Measurements from ENCODE around the gene ARMC7.

The ARMC7 gene

GRCh38 chr17:75152922-75153779 lies 43.4 kb downstream of the ARMC7 start:
- H3K4me3 ChIP-seq (ENCODE audit: low read length, poor library complexity, severe bottlenecking) = peak overlapping the region; percentile 92
- H3K9me2 ChIP-seq (replicated peaks; ENCODE audit: low read depth, low read length) = no peaks in the 10 kb centered on the region
- H3F3A ChIP-seq (ENCODE audit: low read depth) = no peaks in the 10 kb centered on the region
- TF ChIP-seq EZH2phosphoT487 (IDR thresholded peaks at IDR 0.05; ENCODE audit: borderline replicate concordance) (no peak), CTCF (conservative IDR thresholded peaks at IDR 0.05; ENCODE audit: low read length) (no peak)
- H3K27me3 ChIP-seq (ENCODE audit: insufficient read depth, low read length, poor library complexity, severe bottlenecking) = no peaks in the 10 kb centered on the region
- H3K9me3 ChIP-seq (ENCODE audit: insufficient read depth, low read depth, low read length) = no peaks in the 10 kb centered on the region
- H4K20me1 ChIP-seq (ENCODE audit: insufficient read depth, low read length, poor library complexity, severe bottlenecking) = peaks cover 53% of the 10 kb centered on the region
- H2AFZ ChIP-seq (ENCODE audit: low read length) = no peak overlapping the region
- peaks cover 40% of the 10 kb centered on the region for H3K4me1 ChIP-seq (ENCODE audit: insufficient read depth, low read length, poor library complexity, severe bottlenecking)
- H3K4me2 ChIP-seq (ENCODE audit: low read depth, low read length, poor library complexity, severe bottlenecking) = peak overlapping the region; percentile 85
- peaks cover 9% of the 10 kb centered on the region; the same call in 1 of the 2 replicates for H3K36me3 ChIP-seq (ENCODE audit: insufficient read depth, low read length)
- H3K9ac ChIP-seq (ENCODE audit: low read depth, low read length, poor library complexity, severe bottlenecking) = peak overlapping the region; percentile 96
- H3K79me2 ChIP-seq (ENCODE audit: insufficient read depth, low read length) = peaks cover 61% of the 10 kb centered on the region

- H3K4me2 ChIP-seq (ENCODE audit: low read depth, low read length, poor library complexity, severe bottlenecking) = peak overlapping the region; percentile 85
- H3K9me3 ChIP-seq (ENCODE audit: insufficient read depth, low read depth, low read length) = no peaks in the 10 kb centered on the region
- peaks cover 47% of the 10 kb centered on the region for H4K20me1 ChIP-seq (ENCODE audit: insufficient read depth, low read length, poor library complexity, severe bottlenecking)
- no peaks in the 10 kb centered on the region for H3F3A ChIP-seq (ENCODE audit: low read depth)
- TF ChIP-seq CTCF (conservative IDR thresholded peaks at IDR 0.05; ENCODE audit: low read length) (no peak), EZH2phosphoT487 (IDR thresholded peaks at IDR 0.05; ENCODE audit: borderline replicate concordance) (no peak)
- peaks cover 2% of the 10 kb centered on the region; the same call in 1 of the 2 replicates for H3K36me3 ChIP-seq (ENCODE audit: insufficient read depth, low read length)
- H3K4me3 ChIP-seq (ENCODE audit: low read length, poor library complexity, severe bottlenecking) = peak overlapping the region; percentile 92
- no peak overlapping the region for H2AFZ ChIP-seq (ENCODE audit: low read length)
- H3K27me3 ChIP-seq (ENCODE audit: insufficient read depth, low read length, poor library complexity, severe bottlenecking) = no peaks in the 10 kb centered on the region
- H3K79me2 ChIP-seq (ENCODE audit: insufficient read depth, low read length) = peaks cover 55% of the 10 kb centered on the region
- no peaks in the 10 kb centered on the region for H3K9me2 ChIP-seq (replicated peaks; ENCODE audit: low read depth, low read length)
- peak overlapping the region; percentile 96 for H3K9ac ChIP-seq (ENCODE audit: low read depth, low read length, poor library complexity, severe bottlenecking)
- peaks cover 34% of the 10 kb centered on the region for H3K4me1 ChIP-seq (ENCODE audit: insufficient read depth, low read length, poor library complexity, severe bottlenecking)
Measured at GRCh38 chr17:75153780-75154194, 44.0 kb downstream of the ARMC7 start.

- no peaks in the 10 kb centered on the region for H3K9me2 ChIP-seq (replicated peaks; ENCODE audit: low read depth, low read length)
- H3K4me2 ChIP-seq (ENCODE audit: low read depth, low read length, poor library complexity, severe bottlenecking) = peak within 1 kb of the TSS; percentile 85
- H3F3A ChIP-seq (ENCODE audit: low read depth) = no peaks in the 10 kb centered on the region
- no peaks in the 10 kb centered on the region for H3K9me3 ChIP-seq (ENCODE audit: insufficient read depth, low read depth, low read length)
- no peak for TF ChIP-seq CTCF (conservative IDR thresholded peaks at IDR 0.05; ENCODE audit: low read length)
- TF ChIP-seq EZH2phosphoT487 (IDR thresholded peaks at IDR 0.05; ENCODE audit: borderline replicate concordance) = no peak
- H2AFZ ChIP-seq (ENCODE audit: low read length) = peak within 1 kb of the TSS; percentile 49
- H3K27me3 ChIP-seq (ENCODE audit: insufficient read depth, low read length, poor library complexity, severe bottlenecking) = no peaks in the 10 kb centered on the region
- H3K4me1 ChIP-seq (ENCODE audit: insufficient read depth, low read length, poor library complexity, severe bottlenecking) = peaks cover 31% of the 10 kb centered on the region
- H3K36me3 ChIP-seq (ENCODE audit: insufficient read depth, low read length) = no peaks in the 10 kb centered on the region
- H4K20me1 ChIP-seq (ENCODE audit: insufficient read depth, low read length, poor library complexity, severe bottlenecking) = peaks cover 42% of the 10 kb centered on the region
- peak within 1 kb of the TSS; percentile 92 for H3K4me3 ChIP-seq (ENCODE audit: low read length, poor library complexity, severe bottlenecking)
- peak within 1 kb of the TSS; percentile 96 for H3K9ac ChIP-seq (ENCODE audit: low read depth, low read length, poor library complexity, severe bottlenecking)
- peaks cover 48% of the 10 kb centered on the region for H3K79me2 ChIP-seq (ENCODE audit: insufficient read depth, low read length)
Measured at GRCh38 chr17:75154195-75155106, 44.7 kb downstream of the ARMC7 start, which contains the start of gene JPT1. Gene JPT1, minus strand, starts transcription at chr17:75154512. Its CDS starts 115 bp downstream, at chr17:75154397.
